DND-41 (cell line): ENCODE results near the gene CLK1.

Experiments
- EZH2 ChIP-seq: IDR thresholded peaks from 3 replicates; pipeline ENCODE4 v1.6.1; 2012; ENCODE audit warnings: borderline replicate concordance, low read depth, mild to moderate bottlenecking, moderate library complexity, low read length, inconsistent platforms; ENCODE audit not compliant: severe bottlenecking
- TF ChIP-seq, protein P1 (sequence below): IDR thresholded peaks from 2 replicates; pipeline ENCODE4 v1.5.1; 2012; ENCODE audit warnings: borderline replicate concordance, low read length, moderate library complexity, mild to moderate bottlenecking; ENCODE audit not compliant: poor library complexity, severe bottlenecking; ENCODE audit errors: extremely low read depth

GRCh38 chr2:200852605-200853004 is 11.9 kb downstream of the CLK1 start:
- no peak for TF ChIP-seq EZH2
- TF ChIP-seq, protein P1, sequence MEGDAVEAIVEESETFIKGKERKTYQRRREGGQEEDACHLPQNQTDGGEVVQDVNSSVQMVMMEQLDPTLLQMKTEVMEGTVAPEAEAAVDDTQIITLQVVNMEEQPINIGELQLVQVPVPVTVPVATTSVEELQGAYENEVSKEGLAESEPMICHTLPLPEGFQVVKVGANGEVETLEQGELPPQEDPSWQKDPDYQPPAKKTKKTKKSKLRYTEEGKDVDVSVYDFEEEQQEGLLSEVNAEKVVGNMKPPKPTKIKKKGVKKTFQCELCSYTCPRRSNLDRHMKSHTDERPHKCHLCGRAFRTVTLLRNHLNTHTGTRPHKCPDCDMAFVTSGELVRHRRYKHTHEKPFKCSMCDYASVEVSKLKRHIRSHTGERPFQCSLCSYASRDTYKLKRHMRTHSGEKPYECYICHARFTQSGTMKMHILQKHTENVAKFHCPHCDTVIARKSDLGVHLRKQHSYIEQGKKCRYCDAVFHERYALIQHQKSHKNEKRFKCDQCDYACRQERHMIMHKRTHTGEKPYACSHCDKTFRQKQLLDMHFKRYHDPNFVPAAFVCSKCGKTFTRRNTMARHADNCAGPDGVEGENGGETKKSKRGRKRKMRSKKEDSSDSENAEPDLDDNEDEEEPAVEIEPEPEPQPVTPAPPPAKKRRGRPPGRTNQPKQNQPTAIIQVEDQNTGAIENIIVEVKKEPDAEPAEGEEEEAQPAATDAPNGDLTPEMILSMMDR: no peak
